KBM-7 (cell line): Measurements from ENCODE around the gene SPON1.
"Not testable (repeated sequence)": the region's sequence is repeated elsewhere in the genome, so short reads cannot be mapped to it uniquely, and the experiment has no call there.

Experiments used
- DNase-seq: peaks from one replicate; pipeline ENCODE4 v3.0.0-alpha.2; 2015
- in situ Hi-C: fragments of 300-500 bp; cut with MboI; formaldehyde crosslinking; loops from 2 replicates; pipeline ENCODE4 v1.14.3; 2020; ENCODE audit warnings: low sequenced_read_pairs, low pct_unique_long_range_greater_than_20kb, mixed read lengths

The SPON1 gene

GRCh38 chr11:14022251-14022650 lies 59.7 kb downstream of the SPON1 start:
- in situ Hi-C loops: no loop called here
- no peak for DNase-seq

GRCh38 chr11:14022821-14023220 lies 60.3 kb downstream of the SPON1 start:
- in situ Hi-C loops: no loop called here
- DNase-seq: no peak

GRCh38 chr11:14026961-14027360 lies 64.4 kb downstream of the SPON1 start:
- DNase-seq: no peak
- in situ Hi-C loops: no loop called here

- no peak for DNase-seq
- in situ Hi-C loops: no loop called here
Observed at GRCh38 chr11:14027525-14027924, 65.0 kb downstream of the SPON1 start.

GRCh38 chr11:14029440-14029839 lies 66.9 kb downstream of the SPON1 start:
- in situ Hi-C loops: no loop called here
- no peak for DNase-seq

- in situ Hi-C loops: no loop called here
- DNase-seq: no peak
Observed at GRCh38 chr11:14029971-14030920, 67.7 kb downstream of the SPON1 start.

- in situ Hi-C loops, DNase-seq: not testable (repeated sequence)
Observed at GRCh38 chr11:14035526-14035925, 73.0 kb downstream of the SPON1 start.

- no peak for DNase-seq
- in situ Hi-C loops: no loop called here
Observed at GRCh38 chr11:14036469-14036868, 73.9 kb downstream of the SPON1 start.

GRCh38 chr11:14041040-14041439 lies 78.5 kb downstream of the SPON1 start:
- DNase-seq: peak; percentile 36
- in situ Hi-C loops: no loop called here

GRCh38 chr11:14041565-14041964 lies 79.0 kb downstream of the SPON1 start:
- no peak for DNase-seq
- in situ Hi-C loops: no loop called here

- in situ Hi-C loops: no loop called here
Observed at GRCh38 chr11:14042686-14043465, 80.4 kb downstream of the SPON1 start.

GRCh38 chr11:14044916-14045315 lies 82.4 kb downstream of the SPON1 start:
- in situ Hi-C loops: no loop called here
- no peak for DNase-seq

More at GRCh38 chr11:14042686-14043465, 80.4 kb downstream of the SPON1 start:
- DNase-seq: no peak

GRCh38 chr11:14045417-14045816 lies 82.9 kb downstream of the SPON1 start:
- no peak for DNase-seq
- in situ Hi-C loops: no loop called here

- no peak for DNase-seq
- in situ Hi-C loops: no loop called here
Observed at GRCh38 chr11:14052198-14052597, 89.7 kb downstream of the SPON1 start.

- DNase-seq: no peak
- in situ Hi-C loops: no loop called here
Observed at GRCh38 chr11:14054116-14055107, 91.9 kb downstream of the SPON1 start.

- DNase-seq: no peak
- in situ Hi-C loops: no loop called here
Observed at GRCh38 chr11:14055936-14056335, 93.4 kb downstream of the SPON1 start.

GRCh38 chr11:14058061-14058460 lies 95.5 kb downstream of the SPON1 start:
- DNase-seq: no peak
- in situ Hi-C loops: no loop called here

- in situ Hi-C loops: no loop called here
- no peak for DNase-seq
Observed at GRCh38 chr11:14059491-14059890, 97.0 kb downstream of the SPON1 start.

- in situ Hi-C loops: no loop called here
- DNase-seq: no peak
Observed at GRCh38 chr11:14061721-14062120, 99.2 kb downstream of the SPON1 start.
